Endothelial cell of umbilical vein (primary cell): ENCODE results near the gene TEN1. TPM values are rescaled to one million over a fixed set of nuclear protein-coding genes. Genes with fewer than 3 reads are reported as not detected.

Experiments
- BruUV-seq: library from RNA; stranded (reverse); fragments of 400-500 nt; replicated peaks from 2 replicates; lab custom pipeline; 2021; lab: Mats Ljungman, UMichigan
- CTCF ChIA-PET: fragments of 300-600, 350-600 bp; sonication (Branson Sonifier 250); formaldehyde crosslinking; loops from one replicate; lab custom pipeline; 2021; ENCODE audit warnings: antibody characterized with exemption, inconsistent platforms; lab: Charles Lee
- POLR2A ChIA-PET: fragments of 300-600, 350-600 bp; sonication (Branson Sonifier 250); formaldehyde crosslinking; loops from one replicate; lab custom pipeline; 2021; ENCODE audit warnings: antibody characterized with exemption, inconsistent platforms; lab: Charles Lee
- DNase-seq: peaks from one replicate; pipeline ENCODE4 v3.0.0-alpha.2; 2011; ENCODE audit warnings: low read depth, low spot score
- FAIRE-seq: peaks from 2 replicates; lab custom pipeline; 2011; peaks lifted over from hg19 to GRCh38; lab: Jason Lieb, UNC
- H2AFZ ChIP-seq: 2 replicates; pipeline ENCODE4 v1.6.0; 2012; ENCODE audit warnings: low read depth, low read length, control low read depth, inconsistent platforms
- H3K27ac ChIP-seq: 2 replicates; pipeline ENCODE4 v1.5.1; 2011; ENCODE audit warnings: low read depth, mild to moderate bottlenecking, control low read depth, low read length, moderate library complexity; ENCODE audit not compliant: insufficient read depth
- H3K27me3 ChIP-seq, 2 experiments: 2 replicates each; pipeline versions ENCODE4 v1.6.0 to v1.6.1; 2011; ENCODE audit warnings: low read length in 2 of 2, mixed read lengths in 1 of 2; ENCODE audit not compliant: control insufficient read depth in 2 of 2, insufficient read depth in 2 of 2
- H3K36me3 ChIP-seq, 2 experiments: 2 replicates in 1 of 2; 3 replicates in 1 of 2; pipeline ENCODE4 v1.5.1; 2011; ENCODE audit warnings: low read length in 2 of 2, mild to moderate bottlenecking in 1 of 2, moderate library complexity in 1 of 2; ENCODE audit not compliant: control insufficient read depth in 2 of 2, insufficient read depth in 2 of 2; ENCODE audit errors: extremely low read depth in 1 of 2
- H3K4me1 ChIP-seq: 3 replicates; pipeline ENCODE4 v1.5.1; 2011; ENCODE audit warnings: mild to moderate bottlenecking, low read length; ENCODE audit not compliant: control insufficient read depth, insufficient read depth; ENCODE audit errors: extremely low read depth
- H3K4me2 ChIP-seq: 2 replicates; pipeline ENCODE4 v1.6.1; 2011; ENCODE audit warnings: low read length, control low read depth, mixed read lengths; ENCODE audit not compliant: insufficient read depth
- H3K4me3 ChIP-seq, 3 experiments: fragments of 200-600 bp in 1 of 3; sonication (generic), shearing (Covaris generic) in 1 of 3; replicated peaks in 1 of 3; 2 replicates each; pipeline ENCODE4 v1.5.1; 2011 to 2016; ENCODE audit warnings: control low read depth in 3 of 3, low read length in 3 of 3, mild to moderate bottlenecking in 2 of 3, inconsistent platforms in 1 of 3, low read depth in 1 of 3, moderate library complexity in 1 of 3; ENCODE audit not compliant: insufficient read depth in 1 of 3
- H3K79me2 ChIP-seq: 2 replicates; pipeline ENCODE4 v1.6.0; 2012; ENCODE audit warnings: low read length, inconsistent platforms; ENCODE audit not compliant: control insufficient read depth, insufficient read depth
- H3K9ac ChIP-seq: replicated peaks from 2 replicates; pipeline ENCODE3; 2011; ENCODE audit warnings: low read length, control low read depth; ENCODE audit not compliant: insufficient read depth; ENCODE audit errors: extremely low read depth
- H3K9me1 ChIP-seq: replicated peaks from 3 replicates; pipeline ENCODE4 v1.6.0; 2011; ENCODE audit warnings: mild to moderate bottlenecking, low read length; ENCODE audit not compliant: control insufficient read depth, insufficient read depth; ENCODE audit errors: extremely low read depth
- H3K9me3 ChIP-seq: replicated peaks from 2 replicates; pipeline ENCODE4 v1.5.1; 2012; ENCODE audit warnings: low read length, inconsistent platforms; ENCODE audit not compliant: control insufficient read depth, insufficient read depth
- H4K20me1 ChIP-seq: replicated peaks from 2 replicates; pipeline ENCODE3; 2011; ENCODE audit warnings: mild to moderate bottlenecking, low read length; ENCODE audit not compliant: control insufficient read depth, insufficient read depth; ENCODE audit errors: extremely low read depth
- CTCF ChIP-seq, 2 donors: IDR thresholded peaks; 1 replicate in 1 of 2; 2 replicates in 1 of 2; pipeline ENCODE4 v1.5.1; 2011; ENCODE audit warnings: low read length in 2 of 2, mild to moderate bottlenecking in 2 of 2, moderate library complexity in 2 of 2, control low read depth in 1 of 2, inconsistent platforms in 1 of 2, low read depth in 1 of 2; ENCODE audit not compliant: insufficient read depth in 1 of 2; ENCODE audit errors: extremely low read depth in 1 of 2
- EZH2 ChIP-seq: IDR thresholded peaks from 2 replicates; pipeline ENCODE4 v1.6.1; 2012; ENCODE audit warnings: borderline replicate concordance, low read depth, mild to moderate bottlenecking, moderate library complexity, low read length, inconsistent platforms; ENCODE audit not compliant: severe bottlenecking
- FOS ChIP-seq: IDR thresholded peaks from 2 replicates; pipeline ENCODE4 v1.6.1; 2011; ENCODE audit warnings: mild to moderate bottlenecking, low read length, moderate library complexity, borderline replicate concordance; ENCODE audit not compliant: insufficient read depth
- GATA2 ChIP-seq: IDR thresholded peaks from 2 replicates; pipeline ENCODE4 v1.7.0; 2011; ENCODE audit warnings: low read depth, mild to moderate bottlenecking, moderate library complexity, mixed read lengths, low read length; ENCODE audit not compliant: insufficient read length, insufficient read depth
- JUN ChIP-seq: IDR thresholded peaks from 2 replicates; pipeline ENCODE4 v1.6.1; 2011; ENCODE audit warnings: borderline replicate concordance, low read depth; ENCODE audit not compliant: insufficient read length, insufficient read depth
- MAX ChIP-seq: IDR thresholded peaks from 2 replicates; pipeline ENCODE4 v1.6.1; 2011; ENCODE audit not compliant: insufficient read depth, insufficient read length
- MYC ChIP-seq: IDR thresholded peaks from one replicate; pipeline ENCODE4 v1.6.1; 2011; ENCODE audit warnings: mild to moderate bottlenecking, low read depth, low read length
- POLR2A ChIP-seq: IDR thresholded peaks from 2 replicates; pipeline ENCODE4 v1.6.1; 2012; ENCODE audit warnings: low read depth, mild to moderate bottlenecking, control low read depth, low read length
- POLR2AphosphoS5 ChIP-seq: IDR thresholded peaks from 2 replicates; pipeline ENCODE4 v1.6.1; 2012; ENCODE audit warnings: low read depth, mild to moderate bottlenecking, control low read depth, low read length, moderate library complexity; ENCODE audit not compliant: insufficient read depth
- dilution Hi-C: fragments of 300-500 bp; cut with MboI; formaldehyde crosslinking; loops from one replicate; pipeline ENCODE4 v1.15.0; 2019; ENCODE audit warnings: low sequenced_read_pairs; ENCODE audit not compliant: extremely low pct_ligation_motif_present
- intact Hi-C: fragments of 100-400 bp; cut with micrococcal nuclease; formaldehyde crosslinking; loops from one replicate; pipeline ENCODE4 v1.10.0; 2022
- polyA plus RNA-seq, 4 experiments: library from polyadenylated mRNA; depleted of rRNA in 3 of 4; stranded (reverse) in 3 of 4; unstranded in 1 of 4; fragments of >200 nt; gene quantifications; 2 replicates each; pipeline versions ENCODE4 v1.2.1 to v1.2.3, GENCODE V29; 2011 to 2012; ENCODE audit warnings: missing spikeins in 1 of 4
- total RNA-seq: library from RNA; stranded (reverse); gene quantifications from 2 replicates; pipeline ENCODE4 v1.2.3, GENCODE V29; 2021

Gene TEN1
- total and polyA plus RNA-seq, 2 donors (not counting 3 experiments of a cell fraction or from before 2014, with no cell fraction given): 18.8 to 29.0 TPM

GRCh38 chr17:76008208-76008607, 29.2 kb downstream of the TEN1 start:
- Histone ChIP-seq H3K27me3 (no peaks in the 10 kb centered on the region), H3K4me2 (no peak overlapping the region), H3K36me3 (no peaks in the 10 kb centered on the region), H4K20me1 (no peaks in the 10 kb centered on the region), H3K4me3 (no peak overlapping the region), H3K79me2 (no peaks in the 10 kb centered on the region), H3K27ac (no peak overlapping the region), H2AFZ (no peak overlapping the region), H3K9ac (no peak overlapping the region), H3K9me3 (no peaks in the 10 kb centered on the region), H3K9me1 (no peaks in the 10 kb centered on the region), H3K4me1 (no peaks in the 10 kb centered on the region)
- TF ChIP-seq GATA2: no peak
- ChIA-PET POLR2A (no interaction called here), CTCF (interaction anchor here (1.0 to 4.6 kb wide), 4 partner anchors 9 to 103 kb away, joined by 3 to 35 read pairs (median 13); partner anchors contain the start of genes CDK3 and MRPL38)
- BruUV-seq: no TSS peak
- FAIRE-seq: no peak
- intact Hi-C loops (loop anchor here (10.0 kb wide), 1 partner anchor 233 kb away; a partner anchor contains a TSS), dilution Hi-C loops (no loop called here)
- DNase-seq: no peak

GRCh38 chr17:76008630-76009425, 29.8 kb downstream of the TEN1 start:
- TF ChIP-seq POLR2AphosphoS5 (no peak), CTCF (IDR thresholded peaks at IDR 0.05; ENCODE audit: extremely low read depth in 1 of 2, insufficient read depth in 1 of 2, low read depth in 1 of 2, low read length in 2 of 2) (no peak), EZH2 (no peak), FOS (no peak), MAX (no peak), MYC (no peak), GATA2 (no peak), POLR2A (no peak), JUN (no peak)
- FAIRE-seq (no peak), DNase-seq (no peak)
- Histone ChIP-seq H3K9me1 (no peaks in the 10 kb centered on the region), H3K4me1 (no peaks in the 10 kb centered on the region), H4K20me1 (no peaks in the 10 kb centered on the region), H3K4me3 (no peak overlapping the region), H2AFZ (no peak overlapping the region), H3K27ac (no peak overlapping the region), H3K27me3 (no peaks in the 10 kb centered on the region), H3K79me2 (no peaks in the 10 kb centered on the region), H3K9me3 (no peaks in the 10 kb centered on the region), H3K4me2 (no peak overlapping the region), H3K36me3 (no peaks in the 10 kb centered on the region), H3K9ac (no peak overlapping the region)
- dilution Hi-C loops (no loop called here), intact Hi-C loops (loop anchor here (10.0 kb wide), 1 partner anchor 234 kb away; a partner anchor contains a TSS)
- ChIA-PET CTCF (interaction anchor here (0.9 to 4.6 kb wide), 8 partner anchors 10 to 281 kb away, joined by 3 to 35 read pairs (median 4); partner anchors contain the start of genes CDK3 and MRPL38), POLR2A (no interaction called here)
- no TSS peak for BruUV-seq
